GM12878 (cell line): ENCODE measurements around the gene EPRS1. TPM values are rescaled to one million over a fixed set of nuclear protein-coding genes. Genes with fewer than 3 reads are reported as not detected.
A peak's percentile ranks its signal among the peaks of the same experiment; 100 is the strongest.

Experiments
- ASH2L ChIP-seq: fragments of 300-600, 200-600 bp; sonication (generic); IDR thresholded peaks from 2 replicates; pipeline ENCODE4 v1.6.1; 2017; ENCODE audit warnings: low read depth, mild to moderate bottlenecking, borderline replicate concordance
- CBFB ChIP-seq: IDR thresholded peaks from 2 replicates; pipeline ENCODE4 v1.6.1; 2016; ENCODE audit warnings: antibody characterized with exemption, low read depth
- CEBPZ ChIP-seq: fragments of 150-350 bp; IDR thresholded peaks from 2 replicates; pipeline ENCODE4 v1.6.1; 2016; ENCODE audit warnings: low read depth, low read length
- CHD2 ChIP-seq: IDR thresholded peaks from 2 replicates; pipeline ENCODE4 v1.6.1; 2011; ENCODE audit warnings: low read depth, low read length, improper control_type of control experiment, borderline replicate concordance
- CHD4 ChIP-seq: fragments of 200-600 bp; sonication (generic); IDR thresholded peaks from 2 replicates; pipeline ENCODE4 v1.6.1; 2016; ENCODE audit warnings: mild to moderate bottlenecking
- EGR1 ChIP-seq, 2 experiments: IDR thresholded peaks; 1 replicate in 1 of 2; 2 replicates in 1 of 2; pipeline ENCODE4 v1.6.1; 2011 to 2012; ENCODE audit warnings: low read depth in 2 of 2, low read length in 2 of 2, borderline replicate concordance in 1 of 2, mild to moderate bottlenecking in 1 of 2, moderate library complexity in 1 of 2
- HCFC1 ChIP-seq: fragments of 150-350 bp; IDR thresholded peaks from 2 replicates; pipeline ENCODE4 v1.6.1; 2014; ENCODE audit warnings: low read length
- IKZF2 ChIP-seq, 2 experiments: fragments of 450-650 bp; IDR thresholded peaks; 2 replicates each; pipeline ENCODE4 v1.6.1; 2017; ENCODE audit warnings: mild to moderate bottlenecking in 2 of 2, moderate library complexity in 2 of 2
- JUNB ChIP-seq: IDR thresholded peaks from 2 replicates; pipeline ENCODE4 v1.6.1; 2016; ENCODE audit warnings: antibody characterized with exemption, mild to moderate bottlenecking
- PKNOX1 ChIP-seq: fragments of 450-650 bp; IDR thresholded peaks from 2 replicates; pipeline ENCODE4 v1.6.1; 2016; ENCODE audit warnings: mild to moderate bottlenecking
- RFX5 ChIP-seq: IDR thresholded peaks from 2 replicates; pipeline ENCODE4 v1.6.1; 2011; ENCODE audit warnings: low read depth, low read length, improper control_type of control experiment
- SKIL ChIP-seq: fragments of 450-650 bp; IDR thresholded peaks from 2 replicates; pipeline ENCODE4 v1.6.1; 2017; ENCODE audit warnings: mild to moderate bottlenecking, low read depth, inconsistent platforms; ENCODE audit not compliant: poor library complexity, severe bottlenecking
- SP1 ChIP-seq: IDR thresholded peaks from one replicate; pipeline ENCODE4 v1.6.1; 2011; ENCODE audit warnings: low read depth, low read length
- TARDBP ChIP-seq: IDR thresholded peaks from 2 replicates; pipeline ENCODE4 v1.6.1; 2016; ENCODE audit warnings: borderline replicate concordance
- USF2 ChIP-seq: IDR thresholded peaks from 2 replicates; pipeline ENCODE4 v1.6.1; 2011; ENCODE audit warnings: low read depth, low read length, improper control_type of control experiment, borderline replicate concordance
- ZBED1 ChIP-seq: IDR thresholded peaks from 2 replicates; pipeline ENCODE4 v1.6.1; 2016; ENCODE audit warnings: borderline replicate concordance
- ZNF687 ChIP-seq: fragments of 450-650 bp; IDR thresholded peaks from 2 replicates; pipeline ENCODE4 v1.6.1; 2017; ENCODE audit warnings: mild to moderate bottlenecking, moderate library complexity
- polyA plus RNA-seq, 11 experiments: library from polyadenylated mRNA; depleted of rRNA in 4 of 11; unstranded in 6 of 11; stranded (reverse) in 5 of 11; fragments of >200 nt; fragmentation: Nextera tagmentation in 4 of 11; fragmentation: Illumina TruSeq in 1 of 11; extraction: Ambion mirVana in 4 of 11; extraction: Trizol in 1 of 11; gene quantifications; 1 replicate in 1 of 11; 2 replicates in 10 of 11; pipeline versions ENCODE4 v1.2.1 to v1.2.3, GENCODE V29; 2011 to 2016; ENCODE audit warnings: inconsistent platforms in 2 of 11, missing spikeins in 2 of 11, low read depth in 1 of 11
- total RNA-seq, 4 experiments: library from RNA; depleted of rRNA in 3 of 4; stranded (reverse); fragments of >200 nt in 3 of 4; fragmentation: Illumina TruSeq in 1 of 4; extraction: Trizol in 1 of 4; gene quantifications; 2 replicates each; pipeline versions ENCODE4 v1.2.1 to v1.2.3, GENCODE V29; 2013 to 2021

EPRS1 gene
- total and polyA plus RNA-seq, 10 of the 15 experiments (the other 5 are each of a cell fraction or from before 2014, with no cell fraction given): 68.2 to 175 (median 119) TPM

GRCh38 chr1:220089650-220090556 lies 43.6 kb upstream of the EPRS1 start, which contains the start of gene BPNT1 (continued):
- TF ChIP-seq HCFC1: peak; percentile 63
- no peak; the same call in 1 of the 2 replicates for TF ChIP-seq ZNF687
- peak in 1 of 2 experiments; percentile 45; a peak in 1 of 3 replicates for TF ChIP-seq EGR1 (IDR thresholded peaks at IDR 0.05; ENCODE audit: borderline replicate concordance in 1 of 2, low read depth in 2 of 2, low read length in 2 of 2)
- TF ChIP-seq CEBPZ: 0 out of 2 replicates have a peak, but pooled peaks have one; percentile 4
- peak; percentile 71; the same call in 1 of the 2 replicates for TF ChIP-seq CHD2
- no peak for TF ChIP-seq CHD4
- TF ChIP-seq SP1: peak; percentile 99
- TF ChIP-seq PKNOX1: peak; percentile 57
- peak; percentile 16 to 40; a peak in 2 of 4 replicates for TF ChIP-seq IKZF2 (IDR thresholded peaks at IDR 0.05)
- peak; percentile 55; the same call in 1 of the 2 replicates for TF ChIP-seq USF2
- peak; percentile 58; the same call in 1 of the 2 replicates for TF ChIP-seq ASH2L
- peak; percentile 78 for TF ChIP-seq RFX5
- TF ChIP-seq SKIL: peak; percentile 44
- TF ChIP-seq TARDBP: 0 out of 2 replicates have a peak, but pooled peaks have one; percentile 54
- peak; percentile 50; the same call in 1 of the 2 replicates for TF ChIP-seq CBFB
- TF ChIP-seq ZBED1: 0 out of 2 replicates have a peak, but pooled peaks have one; percentile 43
- TF ChIP-seq JUNB: no peak
